DMS79 (cell line): ENCODE data around the gene SCARB2.
A peak's percentile ranks its signal among the peaks of the same experiment; 100 is the strongest.

ENCODE experiments used
- DNase-seq: peaks from one replicate; lab custom pipeline; 2025; lab: John Stamatoyannopoulos, UW

SCARB2 gene

DNA sequence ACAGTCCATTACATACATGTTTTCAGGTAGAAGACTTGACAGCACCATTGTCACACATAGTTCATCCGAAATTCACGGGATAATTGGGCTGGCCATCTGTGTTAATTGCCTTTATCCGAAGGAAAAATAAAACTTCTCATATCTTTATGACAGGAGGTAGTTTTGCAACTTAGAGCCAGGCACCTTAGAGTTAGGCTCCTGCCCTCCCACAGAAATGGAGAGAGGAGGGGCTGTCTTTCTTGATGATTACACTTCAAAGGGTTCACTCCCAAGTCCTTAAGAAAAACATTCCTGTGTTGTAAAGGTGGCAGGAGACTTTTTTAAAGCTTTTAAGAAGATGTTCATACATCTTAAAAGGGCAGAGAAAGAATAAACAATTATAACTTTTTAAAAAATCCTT, 10.5 kb upstream of the SCARB2 start:
- DNase-seq, result no peak

DNA sequence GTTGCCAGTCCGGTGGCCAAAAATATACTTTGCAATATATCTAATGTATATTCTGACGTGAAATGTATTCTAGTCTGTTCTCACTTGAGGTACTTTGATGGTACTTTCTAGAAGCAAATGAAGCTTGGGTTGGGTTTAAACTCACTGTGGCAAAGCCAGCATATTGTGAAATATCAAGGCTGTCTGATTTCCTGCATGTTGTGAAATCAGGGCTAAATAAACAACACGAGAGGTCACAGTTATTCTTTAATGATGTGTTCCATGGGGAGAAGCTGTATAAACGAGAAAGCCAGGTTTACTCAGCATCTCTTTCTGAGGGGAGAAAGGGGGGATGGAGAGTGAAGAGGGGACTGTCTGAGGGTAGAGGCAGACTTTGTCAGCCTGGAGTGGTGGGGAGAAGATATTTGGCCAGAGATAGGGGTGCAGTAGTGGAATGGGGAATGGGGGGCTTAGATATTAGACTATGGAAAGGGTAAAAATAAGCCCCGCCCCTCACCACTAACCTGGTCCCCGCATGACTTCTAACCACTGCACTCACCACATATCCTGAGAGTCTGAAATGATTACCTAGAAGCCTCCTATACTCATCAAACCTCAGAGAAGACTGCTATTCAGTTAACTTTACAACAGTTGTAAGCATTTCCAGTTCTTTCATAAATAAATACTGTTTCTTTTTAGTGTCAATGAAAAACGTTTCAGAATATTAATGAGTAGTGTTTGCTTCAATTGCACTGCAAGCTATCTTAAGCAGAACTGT, 5.9 kb upstream of the SCARB2 start:
- no peak for DNase-seq

DNA sequence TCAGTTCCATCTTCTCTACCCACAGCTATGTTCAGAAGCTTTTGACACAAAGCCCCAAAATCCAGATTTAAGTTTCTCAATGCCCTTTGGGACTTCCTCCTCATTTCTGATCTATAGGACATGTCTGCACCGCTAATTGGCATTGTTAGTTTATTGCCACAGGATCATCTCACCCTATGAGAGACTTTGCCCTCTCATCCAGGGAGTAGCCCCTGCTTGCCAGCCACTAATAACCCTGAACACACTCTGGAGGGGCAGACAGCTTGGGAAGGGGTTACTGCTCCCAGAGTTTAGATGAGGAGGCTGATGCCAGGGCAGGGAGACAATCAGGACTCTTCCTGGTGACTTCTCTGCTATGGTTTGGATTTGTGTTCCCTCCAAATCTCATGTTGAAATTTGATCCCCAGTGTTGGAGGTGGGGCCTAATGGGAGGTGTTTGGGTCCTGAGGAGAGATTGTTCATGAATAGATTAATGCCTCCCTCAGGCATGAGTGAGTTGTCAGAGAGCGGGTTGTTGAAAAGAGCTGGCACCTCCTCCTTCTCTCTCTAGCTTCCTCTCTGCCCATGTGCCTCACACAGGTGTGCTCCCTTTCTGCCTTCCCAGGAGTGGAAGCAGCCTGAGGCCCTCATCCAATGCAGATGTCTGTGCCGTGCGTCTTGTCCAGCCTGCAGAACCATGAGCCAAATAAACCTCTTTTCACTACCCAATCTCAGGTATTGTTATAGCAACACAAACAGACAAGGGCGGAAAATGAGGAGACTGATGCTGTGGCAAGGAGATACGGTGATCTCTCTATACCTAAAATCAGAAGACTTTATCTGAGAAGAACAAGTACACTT, 3.6 kb upstream of the SCARB2 start:
- no peak for DNase-seq

DNA sequence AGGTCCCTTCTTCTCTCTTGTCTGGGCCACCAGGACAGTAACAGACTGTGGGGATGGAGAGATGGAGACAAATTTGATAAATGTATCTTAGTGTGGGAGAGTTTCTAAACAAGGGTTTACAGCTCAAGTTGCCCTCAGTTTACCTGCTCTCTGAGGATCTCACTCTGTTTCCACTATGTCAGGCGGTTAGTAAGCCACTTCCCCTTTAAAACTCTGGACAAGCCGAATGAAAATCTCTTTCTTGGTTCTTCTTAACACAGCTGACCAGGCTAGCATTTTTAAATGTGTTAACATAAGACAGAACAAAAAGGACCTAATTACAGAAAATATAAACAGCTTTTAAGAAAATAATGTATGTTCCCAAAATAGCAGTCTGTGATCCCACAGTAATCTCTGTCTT, 2.9 kb upstream of the SCARB2 start:
- DNase-seq, result no peak

DNA sequence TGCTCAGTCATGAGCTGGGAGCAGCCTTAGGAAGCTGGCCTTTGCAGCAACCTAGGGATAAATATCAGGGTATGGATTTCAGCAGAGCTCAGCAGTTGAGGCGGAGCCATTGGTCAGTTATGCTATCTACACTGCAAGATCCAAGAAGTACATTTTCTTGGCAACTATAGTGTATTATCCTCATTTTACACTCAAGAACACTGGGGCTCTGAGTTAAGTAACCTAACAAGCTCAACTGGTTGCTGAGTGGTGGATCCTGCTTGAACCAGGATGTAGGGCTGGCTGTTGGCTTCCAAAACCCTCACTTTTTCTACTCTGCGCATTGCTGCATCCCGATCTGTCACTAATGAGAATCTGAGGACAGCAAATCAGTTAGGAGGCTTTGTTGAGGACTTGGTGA, 1.5 kb upstream of the SCARB2 start:
- DNase-seq, result no peak

DNA sequence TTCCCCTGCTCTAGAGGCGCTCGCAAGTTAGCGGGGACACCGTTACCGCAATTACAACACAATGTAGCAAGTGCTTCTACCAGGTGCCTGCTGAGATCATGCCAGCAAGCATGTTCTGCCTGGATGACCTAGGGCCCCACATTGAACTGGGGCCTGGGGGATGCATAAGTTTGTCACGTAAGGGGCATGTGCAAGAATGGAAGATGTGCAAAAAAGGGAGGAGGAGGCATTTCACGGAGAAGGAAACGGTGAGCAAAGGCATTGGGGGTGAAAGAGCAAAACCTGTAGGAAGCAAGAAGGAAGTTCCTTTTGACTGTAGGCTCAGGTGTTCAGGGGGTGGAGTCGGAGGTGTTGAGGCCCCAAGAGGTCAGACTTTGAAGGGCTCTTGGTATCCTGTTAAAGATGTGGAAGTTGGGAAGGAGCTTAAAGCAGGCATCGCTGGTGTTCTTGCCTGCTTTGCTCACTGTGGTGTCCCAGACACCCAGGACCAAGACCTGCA, 602 bp upstream of the SCARB2 start:
- peak; percentile 55 for DNase-seq

DNA sequence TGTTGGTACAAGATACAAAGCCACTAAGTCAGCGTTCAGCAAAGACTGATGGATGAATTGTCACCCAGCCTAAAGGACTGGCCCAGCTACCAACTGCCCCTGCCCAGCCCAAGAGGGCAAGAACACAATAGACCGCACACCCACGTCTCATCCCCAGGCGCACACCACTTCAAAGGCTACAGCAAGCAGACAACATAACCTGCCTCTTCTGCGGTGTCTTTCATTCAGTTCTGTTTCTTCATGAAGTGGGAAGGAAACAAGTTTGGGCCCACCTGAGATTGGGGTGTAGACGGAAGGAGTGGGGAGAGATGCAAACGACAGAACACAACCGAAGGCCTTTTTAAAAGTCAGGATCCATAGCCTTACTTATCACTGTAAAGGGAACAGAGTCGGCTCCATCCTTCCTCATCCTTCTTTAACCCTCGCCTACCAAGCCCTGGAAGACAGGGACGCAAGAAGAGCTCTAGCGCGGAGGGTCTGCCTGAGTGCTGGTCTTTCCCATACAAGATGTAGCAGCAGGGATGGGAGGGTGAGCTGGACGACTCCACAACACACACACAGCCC, 691 bp downstream of the SCARB2 start:
- no peak for DNase-seq

DNA sequence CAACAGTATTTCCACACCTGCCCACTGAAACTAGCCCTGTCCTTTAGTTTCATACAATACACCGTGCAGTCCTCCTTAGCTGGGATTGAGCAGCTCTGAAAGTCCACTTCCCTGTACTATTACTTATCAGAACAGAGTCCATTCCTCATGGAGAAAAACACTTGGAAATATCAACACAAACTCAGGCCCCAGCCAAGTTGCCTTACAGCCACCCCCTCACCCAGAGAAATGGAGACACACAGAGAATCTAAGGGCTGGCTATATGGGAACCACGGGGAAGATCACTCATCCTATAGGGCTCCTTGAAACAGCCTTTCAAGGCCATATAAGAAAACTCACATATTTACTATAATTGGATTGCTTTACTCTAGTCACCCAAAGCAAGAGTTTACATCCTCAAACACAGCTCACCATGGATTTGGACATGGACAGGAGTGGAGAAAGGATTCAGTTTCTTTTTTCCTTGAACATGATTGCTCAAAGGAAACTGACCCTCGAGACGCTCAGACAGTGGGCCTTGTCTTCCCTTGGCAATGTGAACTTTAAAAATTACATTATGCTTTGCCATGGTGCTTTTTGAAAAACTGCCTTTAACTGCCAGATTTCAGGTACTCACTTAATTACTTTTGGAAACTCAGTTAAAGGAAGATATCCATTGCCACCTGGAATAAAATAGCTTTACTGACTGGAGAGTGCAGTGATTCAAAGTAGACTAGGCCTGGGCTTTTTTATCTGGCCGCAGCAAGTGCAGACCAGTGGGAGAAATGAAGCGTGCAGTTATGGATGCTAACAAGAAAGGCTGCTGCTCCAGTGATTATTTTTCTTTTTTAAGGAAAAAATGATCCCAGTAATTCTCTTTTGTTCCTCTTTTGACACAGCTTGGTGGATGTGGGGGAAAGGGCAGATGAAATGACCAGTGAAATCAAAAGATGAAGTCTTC, 1.6 kb downstream of the SCARB2 start:
- DNase-seq, result no peak

DNA sequence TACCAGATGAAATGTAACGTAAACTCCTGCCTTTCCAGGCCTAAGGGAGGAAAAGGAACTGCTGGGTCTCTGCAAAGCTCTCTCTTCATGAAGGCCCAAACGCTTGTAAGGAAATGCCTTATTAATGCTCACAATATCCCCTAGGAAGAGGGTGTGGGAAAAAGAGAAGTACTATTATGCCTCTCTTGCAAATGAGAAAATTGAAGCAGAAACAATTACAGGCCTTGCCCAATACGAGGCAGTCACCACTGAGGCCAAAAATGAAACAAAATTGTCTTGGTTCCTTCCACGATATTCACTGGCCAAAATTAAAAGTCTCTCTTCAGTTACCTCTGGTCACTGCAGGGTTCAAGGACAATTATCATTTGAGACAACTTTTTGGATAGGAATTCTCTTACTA, 3.2 kb downstream of the SCARB2 start:
- DNase-seq, result no peak

DNA sequence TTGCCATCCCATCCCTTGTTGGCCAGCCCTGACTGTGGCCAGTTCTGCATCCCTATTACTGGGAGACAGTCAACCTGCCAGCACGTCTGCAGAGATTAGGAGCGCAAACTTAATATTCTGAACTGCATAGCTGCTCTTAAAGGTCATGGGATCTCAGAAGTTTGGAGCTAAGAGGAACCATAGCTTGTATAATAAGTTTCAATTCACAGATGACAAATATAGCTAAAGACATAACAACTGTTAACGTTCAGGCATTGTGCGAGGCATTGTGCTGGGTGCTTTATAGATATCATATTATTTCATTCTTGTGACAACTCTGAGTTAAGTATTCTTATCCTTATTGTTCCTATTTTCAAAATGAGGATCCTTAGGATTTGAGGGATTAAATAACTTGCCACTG, 3.7 kb downstream of the SCARB2 start:
- DNase-seq, result no peak

DNA sequence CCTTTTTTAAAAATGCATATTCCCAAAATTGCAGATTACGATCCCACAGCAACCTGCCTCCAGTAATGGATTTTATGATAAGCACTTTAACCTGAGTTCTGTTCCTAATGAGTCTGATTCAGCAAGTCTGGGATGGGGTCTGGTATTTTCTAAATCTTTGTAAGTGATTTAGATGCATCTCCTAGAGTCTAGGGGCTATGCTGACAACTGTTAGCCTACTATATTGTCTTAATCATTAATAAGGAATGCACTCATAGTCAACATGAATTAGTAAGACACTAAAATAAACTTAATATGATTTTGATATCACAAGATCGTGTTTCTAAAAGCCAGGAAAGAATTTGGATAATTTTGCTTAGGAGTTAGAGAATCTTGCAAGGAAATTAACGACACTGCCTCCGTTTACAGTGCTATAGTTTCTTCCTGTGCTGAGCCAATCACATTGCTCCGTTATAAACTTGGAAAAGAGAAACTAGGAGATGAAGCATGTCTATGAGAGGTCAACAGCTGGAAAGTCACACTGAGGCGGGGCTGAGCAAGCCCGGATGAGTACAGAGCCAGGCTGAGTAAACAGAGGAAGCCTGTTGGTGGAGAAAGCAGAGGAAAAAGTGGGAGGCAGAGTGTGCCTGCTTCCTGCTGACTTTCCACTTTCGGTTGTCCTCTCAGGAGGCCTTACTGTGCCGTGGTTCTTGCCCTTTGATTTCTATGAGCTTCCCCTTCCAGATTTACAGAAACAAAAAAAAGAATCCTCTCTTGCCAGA, 5.4 kb downstream of the SCARB2 start:
- no peak for DNase-seq

DNA sequence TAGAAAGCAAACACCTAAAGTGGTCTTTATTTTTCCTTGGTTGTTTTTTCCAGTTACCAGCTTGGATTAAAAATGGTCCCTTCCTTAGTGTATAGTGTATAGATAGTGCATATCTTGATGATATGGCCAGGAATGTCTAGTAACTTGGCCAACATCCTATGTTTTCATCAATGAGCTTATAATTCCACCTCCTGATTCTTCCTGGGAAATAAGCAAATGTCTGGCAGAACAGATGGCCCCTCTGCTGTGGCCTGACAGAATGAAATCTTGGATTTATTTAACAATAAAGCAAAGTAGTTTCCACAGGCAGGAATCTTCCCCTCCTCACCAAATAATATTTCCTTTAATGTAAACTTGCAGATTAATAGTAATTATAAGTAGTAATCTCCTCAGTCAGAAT, 6.1 kb downstream of the SCARB2 start:
- DNase-seq, result no peak

DNA sequence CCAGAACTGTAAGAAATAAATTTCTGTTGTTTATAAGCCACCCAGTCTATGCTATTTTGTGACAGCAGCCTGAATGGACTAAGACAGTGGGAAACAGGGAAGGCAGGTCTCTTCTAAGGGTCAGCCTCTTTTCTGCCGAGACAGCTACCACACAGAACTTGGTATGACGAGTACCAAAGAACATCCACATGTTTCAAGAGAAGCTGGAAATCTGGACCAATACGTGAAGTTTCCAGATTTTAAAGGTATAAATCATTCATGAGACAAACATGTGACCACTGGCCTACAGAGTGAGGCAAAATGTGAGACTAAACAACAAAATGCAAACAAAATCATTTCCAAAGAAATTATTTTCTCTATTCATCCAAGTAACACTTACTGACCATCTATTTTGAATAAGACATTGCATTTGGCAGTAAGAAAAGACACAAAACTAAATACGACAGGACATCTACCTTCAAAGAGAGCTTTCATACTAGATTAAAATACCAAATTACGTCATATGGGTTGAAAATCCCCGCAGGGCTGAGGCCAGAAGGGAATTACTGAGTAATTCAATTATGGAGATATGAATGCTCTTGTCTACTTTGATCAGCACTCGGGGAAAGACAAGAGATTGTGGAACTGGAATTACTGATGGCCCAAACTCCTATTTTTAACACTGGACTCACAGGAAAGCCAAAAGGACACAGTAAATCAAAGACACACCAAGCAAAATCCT, 7.2 kb downstream of the SCARB2 start:
- DNase-seq, result no peak

DNA sequence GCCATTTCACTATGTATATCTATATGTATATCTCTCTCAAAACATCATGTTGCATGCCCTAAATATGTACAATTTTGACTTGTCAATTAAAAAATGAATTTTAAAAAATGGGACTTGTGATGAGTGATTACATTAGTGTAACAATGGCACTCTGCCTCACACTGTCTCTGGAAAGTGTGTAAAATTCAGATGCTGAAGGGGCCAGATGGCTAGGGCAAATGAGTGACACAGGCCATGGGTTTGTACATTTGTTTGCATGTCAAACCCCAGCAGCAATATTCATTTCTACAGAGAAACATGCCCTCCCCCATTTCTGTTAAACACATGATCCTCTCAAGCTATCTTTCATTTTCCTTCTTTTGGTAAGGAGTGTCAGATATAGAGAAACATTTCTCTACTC, 8.1 kb downstream of the SCARB2 start:
- DNase-seq, result no peak

DNA sequence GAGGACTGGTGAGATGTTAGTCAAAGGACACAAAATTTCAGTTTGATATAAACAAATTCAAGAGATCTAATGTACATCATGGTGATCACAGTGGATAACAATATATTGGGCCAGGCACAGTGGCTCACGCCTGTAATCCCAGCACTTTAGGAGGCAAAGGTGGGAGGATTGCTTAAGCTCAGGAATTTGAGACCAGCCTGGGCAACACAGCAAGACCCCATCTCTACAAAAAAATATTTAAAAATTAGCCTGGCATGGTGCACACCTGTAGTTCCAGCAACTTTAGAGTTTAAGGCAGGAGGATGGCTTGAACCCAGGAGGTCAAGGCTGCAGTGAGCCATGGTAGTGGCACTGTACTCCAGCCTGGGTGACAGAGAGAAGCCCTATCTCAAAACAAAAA, 8.7 kb downstream of the SCARB2 start:
- no peak for DNase-seq

DNA sequence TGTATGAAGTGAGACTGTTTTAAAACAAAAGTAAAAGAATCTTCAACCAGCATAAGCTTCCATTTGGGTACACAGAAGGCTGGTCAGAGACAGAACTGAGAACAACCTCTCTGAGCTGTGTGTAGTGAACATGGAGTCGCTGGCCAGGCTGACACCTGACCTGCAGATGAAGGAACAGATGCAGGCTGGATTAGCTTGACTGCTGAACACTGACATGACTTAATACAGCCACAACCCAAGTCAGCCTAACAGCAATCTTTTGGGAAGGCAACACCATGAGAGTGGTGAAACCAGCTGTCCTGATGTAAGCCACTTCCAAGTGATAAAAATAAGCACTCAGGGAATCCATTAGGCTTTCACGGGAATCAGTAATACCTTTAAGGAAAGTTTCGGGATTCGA, 10.1 kb downstream of the SCARB2 start:
- DNase-seq, result no peak

DNA sequence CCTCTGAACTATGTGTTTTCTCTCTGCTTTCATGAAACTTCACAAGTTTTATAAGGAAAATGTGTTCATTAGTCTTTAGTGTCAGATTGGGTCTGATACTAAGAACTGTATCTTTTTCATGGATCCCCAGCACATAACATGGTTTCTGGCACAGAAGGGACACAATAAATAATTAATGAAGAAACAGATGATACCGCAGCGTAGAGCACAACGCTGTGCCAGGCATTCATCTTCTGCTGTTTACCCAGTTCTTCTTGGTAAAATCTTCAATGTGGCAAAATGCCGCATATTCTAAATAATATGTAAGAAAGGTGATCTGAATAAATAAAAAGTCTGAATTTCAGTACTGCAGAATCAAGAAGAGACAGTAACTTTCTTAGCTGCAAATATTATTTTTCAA, 12.3 kb downstream of the SCARB2 start:
- DNase-seq, result no peak

DNA sequence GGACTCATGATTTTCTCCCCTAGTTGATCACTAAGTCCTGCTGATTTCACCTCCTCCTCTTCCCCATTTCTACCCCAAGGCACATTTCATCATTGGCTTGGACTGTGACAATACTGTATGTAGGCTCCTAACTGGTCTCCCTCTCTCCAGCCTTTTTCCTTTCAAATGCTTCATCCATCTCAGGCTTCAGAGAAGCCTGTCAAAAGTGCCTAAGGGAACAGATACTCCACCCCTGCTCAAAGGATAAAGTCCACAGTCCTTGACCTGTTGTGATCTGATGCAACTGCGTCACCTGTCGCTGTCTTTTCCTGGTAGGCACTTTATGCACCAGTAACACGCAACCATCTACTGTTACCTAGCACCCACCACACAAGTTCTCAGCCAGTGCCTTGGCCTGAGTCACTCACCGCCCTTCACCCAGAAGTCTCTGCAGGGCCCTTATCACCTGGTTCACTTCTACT, 12.8 kb downstream of the SCARB2 start:
- DNase-seq, result peak; percentile 81

DNA sequence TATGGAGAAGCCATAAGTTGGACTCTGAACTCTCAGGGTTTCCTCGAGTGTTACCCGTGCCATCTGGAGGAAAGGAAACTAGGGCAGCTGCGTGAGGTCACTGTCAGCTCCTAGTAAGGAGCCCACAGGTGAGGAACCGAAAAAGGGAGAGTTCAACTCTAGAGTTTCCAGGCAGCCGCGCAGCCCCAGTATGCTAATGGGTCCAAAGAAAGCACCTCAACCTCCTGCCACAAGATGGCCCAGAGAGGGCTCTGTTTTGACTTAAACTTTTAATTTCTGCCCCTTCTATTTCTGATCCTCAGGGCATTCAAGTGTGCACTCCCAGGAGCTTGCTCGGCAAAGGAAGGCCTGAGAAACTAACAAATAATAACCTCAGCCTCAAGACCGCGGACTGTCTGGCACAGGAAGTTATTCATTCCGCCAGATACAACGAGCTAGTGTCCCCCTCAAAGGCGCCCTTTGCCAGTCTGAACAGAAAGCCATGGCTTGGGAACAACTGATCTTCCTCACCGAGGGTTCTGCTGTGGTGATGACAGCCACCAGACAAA, 13.9 kb downstream of the SCARB2 start:
- DNase-seq, result no peak
